Hepatocyte (in vitro differentiated cells): ENCODE results near the gene FBXL17. TPM values are rescaled to one million over a fixed set of nuclear protein-coding genes. Genes with fewer than 3 reads are reported as not detected.

Source experiments
- DNase-seq: peaks from one replicate; pipeline ENCODE4 v3.0.0-alpha.2; 2016; ENCODE audit warnings: low spot score
- H2AFZ ChIP-seq: fragments of 200-600 bp; sonication (generic); 2 replicates; pipeline ENCODE4 v1.6.0; 2016; ENCODE audit warnings: antibody characterized with exemption, mild to moderate bottlenecking
- H3K27ac ChIP-seq: fragments of 200-600 bp; sonication (generic); 2 replicates; pipeline ENCODE4 v1.5.1; 2016; ENCODE audit warnings: mild to moderate bottlenecking
- H3K27me3 ChIP-seq: fragments of 200-600 bp; sonication (generic); 2 replicates; pipeline ENCODE4 v1.6.1; 2016
- H3K36me3 ChIP-seq: fragments of 200-600 bp; sonication (generic); replicated peaks from 2 replicates; pipeline ENCODE4 v1.5.1; 2016; ENCODE audit warnings: low read depth; ENCODE audit not compliant: insufficient read depth
- H3K4me1 ChIP-seq: fragments of 200-600 bp; sonication (generic); 2 replicates; pipeline ENCODE4 v1.5.1; 2016; ENCODE audit warnings: mild to moderate bottlenecking, moderate library complexity; ENCODE audit not compliant: insufficient read depth
- H3K4me2 ChIP-seq: fragments of 200-600 bp; sonication (generic); 2 replicates; pipeline ENCODE4 v1.6.0; 2016
- H3K4me3 ChIP-seq: fragments of 200-600 bp; sonication (generic); 2 replicates; pipeline ENCODE4 v1.5.1; 2016; ENCODE audit warnings: mild to moderate bottlenecking
- H3K79me2 ChIP-seq: fragments of 200-600 bp; sonication (generic); 2 replicates; pipeline ENCODE4 v1.6.0; 2017; ENCODE audit warnings: mild to moderate bottlenecking
- H3K9me2 ChIP-seq: fragments of 200-600 bp; sonication (generic); replicated peaks from 2 replicates; pipeline ENCODE4 v1.6.0; 2017; ENCODE audit warnings: mild to moderate bottlenecking; ENCODE audit not compliant: insufficient read depth
- H3K9me3 ChIP-seq: fragments of 200-600 bp; sonication (generic); 2 replicates; pipeline ENCODE4 v1.5.1; 2016; ENCODE audit warnings: low read depth, mild to moderate bottlenecking
- H4K20me1 ChIP-seq: fragments of 200-600 bp; sonication (generic); 2 replicates; pipeline ENCODE4 v1.6.0; 2016; ENCODE audit warnings: mild to moderate bottlenecking; ENCODE audit not compliant: insufficient read depth, poor library complexity, severe bottlenecking
- CTCF ChIP-seq: fragments of 200-600 bp; sonication (generic); IDR thresholded peaks from 2 replicates; pipeline ENCODE4 v1.5.1; 2016; ENCODE audit warnings: antibody characterized with exemption, mild to moderate bottlenecking; ENCODE audit not compliant: poor library complexity
- EZH2 ChIP-seq: fragments of 200-600 bp; sonication (generic); IDR thresholded peaks from 2 replicates; pipeline ENCODE4 v1.6.1; 2016; ENCODE audit warnings: antibody characterized with exemption, mild to moderate bottlenecking, borderline replicate concordance
- EZH2phosphoT487 ChIP-seq: fragments of 200-600 bp; sonication (generic); IDR thresholded peaks from one replicate; pipeline ENCODE4 v1.6.1; 2018; ENCODE audit warnings: antibody characterized with exemption, mild to moderate bottlenecking, low read depth, moderate library complexity; ENCODE audit not compliant: unreplicated experiment, severe bottlenecking
- WGBS: methylation state at CpG from one replicate; pipeline ENCODE4 v1.1.6; 2016; ENCODE audit warnings: low lambda C conversion rate; ENCODE audit errors: missing lambda C conversion rate; 5-methylcytosine and 5-hydroxymethylcytosine counted together
- polyA plus RNA-seq: library from polyadenylated mRNA; unstranded; fragments of >200 nt; fragmentation: Nextera tagmentation; extraction: Ambion mirVana; gene quantifications from 2 replicates; pipeline ENCODE4 v1.2.1, GENCODE V29; 2016
- total RNA-seq: library from RNA; depleted of rRNA; stranded (reverse); fragments of >200 nt; gene quantifications from 2 replicates; pipeline ENCODE4 v1.2.3, GENCODE V29; 2014

FBXL17 gene
- total and polyA plus RNA-seq, 2 experiments from 2014 or later: 12.5 to 18.2 TPM

- no peaks in the 10 kb centered on the region for H3K9me2 ChIP-seq
Measured at GRCh38 chr5:108255468-108255867, 126.4 kb downstream of the FBXL17 start.

DNA sequence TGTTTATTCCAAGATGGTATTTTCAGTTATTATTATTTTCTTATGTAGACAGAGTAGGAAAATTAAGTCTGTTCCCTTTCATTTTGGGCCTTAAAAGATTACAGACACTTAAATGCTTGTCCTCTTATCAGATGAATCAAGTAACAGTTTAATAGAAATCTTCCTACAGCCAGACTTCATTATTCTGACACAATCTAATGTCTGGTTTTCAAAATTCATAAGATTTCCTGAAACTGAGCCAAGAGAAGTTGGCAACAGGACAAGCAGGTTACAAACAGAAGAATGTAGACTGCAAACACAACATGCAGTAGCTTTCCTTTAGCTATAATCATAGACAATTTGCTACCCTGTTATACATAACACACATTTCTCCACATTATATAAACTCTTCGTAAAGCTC is 130.5 kb downstream of the FBXL17 start:
- no peaks in the 10 kb centered on the region for H3K79me2 ChIP-seq
- no peak for DNase-seq
- peaks cover 6% of the 10 kb centered on the region for H3K4me1 ChIP-seq
- no peak for TF ChIP-seq EZH2
- no peak for TF ChIP-seq CTCF
- TF ChIP-seq EZH2phosphoT487: no peak
- no peak overlapping the region for H3K4me3 ChIP-seq
- no peaks in the 10 kb centered on the region for H4K20me1 ChIP-seq
- H3K9me2 ChIP-seq: no peaks in the 10 kb centered on the region
- no peaks in the 10 kb centered on the region for H3K9me3 ChIP-seq
- H3K27me3 ChIP-seq: no peaks in the 10 kb centered on the region
- H2AFZ ChIP-seq: no peak overlapping the region
- no peak overlapping the region for H3K27ac ChIP-seq
- H3K4me2 ChIP-seq: no peak overlapping the region
- H3K36me3 ChIP-seq: no peaks in the 10 kb centered on the region
- 89% methylated on average over 1 of the region's 1 CpG for WGBS

More at GRCh38 chr5:108255468-108255867, 126.4 kb downstream of the FBXL17 start:
- Histone ChIP-seq H3K79me2 (no peaks in the 10 kb centered on the region), H3K9me3 (no peaks in the 10 kb centered on the region), H3K4me2 (no peak overlapping the region), H3K27ac (no peak overlapping the region), H3K4me1 (peaks cover 11% of the 10 kb centered on the region), H3K36me3 (no peaks in the 10 kb centered on the region), H2AFZ (no peak overlapping the region), H3K27me3 (no peaks in the 10 kb centered on the region), H4K20me1 (no peaks in the 10 kb centered on the region), H3K4me3 (no peak overlapping the region)
- 73% methylated on average over 2 of the region's 2 CpGs for WGBS
- TF ChIP-seq CTCF: no peak
- TF ChIP-seq EZH2phosphoT487: no peak
- no peak for TF ChIP-seq EZH2
- DNase-seq: no peak

DNA sequence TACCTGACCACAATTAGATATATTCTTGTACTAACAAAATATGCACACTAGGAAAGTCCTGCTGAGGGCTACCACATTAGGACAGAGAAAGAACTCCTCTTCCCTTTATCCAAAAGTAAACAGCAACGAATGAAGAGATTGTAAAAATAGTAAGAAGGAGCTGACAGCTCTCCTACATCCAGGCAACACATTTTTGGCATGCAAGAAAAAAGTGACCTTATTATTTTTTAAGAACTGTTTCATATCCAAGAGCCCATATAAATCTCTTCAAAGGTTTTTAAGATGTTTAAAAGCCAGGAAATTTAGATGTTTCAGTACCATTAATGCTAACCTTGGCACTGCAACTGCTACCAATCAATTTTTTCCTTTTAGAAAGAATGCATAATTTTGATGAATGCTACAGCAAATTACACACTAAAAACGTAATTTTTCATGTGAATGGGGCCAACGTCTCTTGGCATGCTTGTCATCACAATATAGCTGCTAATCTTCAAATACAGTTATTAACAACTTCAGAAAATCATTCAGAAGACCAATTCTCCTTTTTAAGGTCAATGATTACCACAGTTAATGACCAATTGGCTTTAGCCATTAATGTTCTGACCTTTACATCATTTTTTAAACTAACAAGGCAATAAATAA is 132.0 kb downstream of the FBXL17 start:
- H3K4me2 ChIP-seq: no peak overlapping the region
- no peaks in the 10 kb centered on the region for H3K9me2 ChIP-seq
- H4K20me1 ChIP-seq: no peaks in the 10 kb centered on the region
- TF ChIP-seq EZH2 (no peak), EZH2phosphoT487 (no peak), CTCF (no peak)
- no peak overlapping the region for H3K4me3 ChIP-seq
- no peak for DNase-seq
- H3K79me2 ChIP-seq: no peaks in the 10 kb centered on the region
- H3K27ac ChIP-seq: no peak overlapping the region
- H3K9me3 ChIP-seq: no peaks in the 10 kb centered on the region
- peaks cover 6% of the 10 kb centered on the region for H3K4me1 ChIP-seq
- H2AFZ ChIP-seq: no peak overlapping the region
- no peaks in the 10 kb centered on the region for H3K27me3 ChIP-seq
- 48% methylated on average over 3 of the region's 3 CpGs for WGBS
- no peaks in the 10 kb centered on the region for H3K36me3 ChIP-seq
